A204.1 (cell line): ENCODE measurements around the gene SMARCD2.

Experiments used
- FAIRE-seq: peaks from 2 replicates; lab custom pipeline; 2012; peaks lifted over from hg19 to GRCh38; lab: Jason Lieb, UNC

SMARCD2 gene

DNA sequence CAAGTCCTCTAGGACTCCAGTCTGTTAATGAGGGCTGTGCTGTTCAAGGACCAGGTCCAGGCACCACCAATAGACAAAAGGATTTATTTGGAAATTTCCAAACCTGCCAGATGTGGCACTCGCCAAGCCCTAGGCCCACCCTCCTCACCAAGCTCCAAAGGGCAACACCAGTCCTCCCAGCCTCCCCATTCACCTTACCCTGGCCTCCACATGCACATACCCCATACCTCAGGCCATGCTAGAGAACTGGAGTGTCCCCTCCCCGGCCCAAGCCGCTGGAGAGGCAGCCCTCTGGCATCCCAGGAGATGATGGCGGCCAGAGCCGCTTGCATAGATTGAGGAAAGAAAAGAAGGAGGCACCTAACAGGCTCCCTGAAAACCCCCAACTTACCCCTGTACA, 10.5 kb downstream of the SMARCD2 start:
- no peak for FAIRE-seq

GRCh38 chr17:63831505-63831904, 11.0 kb downstream of the SMARCD2 start:
- no peak for FAIRE-seq

DNA sequence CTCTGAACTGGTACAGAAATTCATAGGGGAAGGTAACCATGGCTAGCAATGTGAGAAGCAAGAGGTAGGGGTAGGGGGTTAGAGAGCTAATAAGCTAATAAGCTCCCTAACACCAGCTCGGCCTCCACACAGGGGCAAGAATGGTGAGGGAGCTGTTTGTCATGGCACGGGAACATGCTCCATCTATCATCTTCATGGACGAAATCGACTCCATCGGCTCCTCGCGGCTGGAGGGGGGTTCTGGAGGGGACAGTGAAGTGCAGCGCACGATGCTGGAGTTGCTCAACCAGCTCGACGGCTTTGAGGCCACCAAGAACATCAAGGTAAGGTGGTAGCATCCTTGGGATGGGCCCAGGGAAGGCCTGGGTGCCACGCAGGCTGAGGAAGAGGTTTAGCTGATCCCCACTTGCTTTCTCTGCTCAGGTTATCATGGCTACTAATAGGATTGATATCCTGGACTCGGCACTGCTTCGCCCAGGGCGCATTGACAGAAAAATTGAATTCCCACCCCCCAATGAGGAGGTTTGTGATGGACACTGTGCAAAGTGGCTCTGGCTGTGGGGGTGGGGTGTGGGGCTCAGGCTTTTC, 11.5 kb downstream of the SMARCD2 start:
- FAIRE-seq, result no peak

- FAIRE-seq, result no peak
These were observed 12.2 kb downstream of the SMARCD2 start for GRCh38 chr17:63830278-63830677.

DNA sequence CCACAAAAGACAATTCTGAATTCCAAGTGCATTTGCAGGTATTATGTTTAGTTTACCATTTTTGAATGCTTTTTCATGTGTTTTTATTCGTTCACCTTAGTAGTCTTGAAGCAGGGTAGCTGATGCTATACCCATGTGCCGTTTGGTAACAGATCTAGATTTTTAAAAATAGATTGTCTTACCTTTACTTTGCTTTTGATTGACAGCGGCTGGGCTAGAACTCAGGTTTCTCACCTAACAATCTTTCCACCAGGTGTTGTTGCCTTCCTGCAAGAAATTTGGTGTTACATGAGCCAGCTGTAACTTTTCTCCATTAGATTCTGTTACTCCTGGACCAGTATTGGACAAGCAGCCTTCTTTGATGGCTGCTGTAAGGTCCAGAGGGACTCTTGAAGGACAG, 13.5 kb downstream of the SMARCD2 start:
- FAIRE-seq, result no peak

DNA sequence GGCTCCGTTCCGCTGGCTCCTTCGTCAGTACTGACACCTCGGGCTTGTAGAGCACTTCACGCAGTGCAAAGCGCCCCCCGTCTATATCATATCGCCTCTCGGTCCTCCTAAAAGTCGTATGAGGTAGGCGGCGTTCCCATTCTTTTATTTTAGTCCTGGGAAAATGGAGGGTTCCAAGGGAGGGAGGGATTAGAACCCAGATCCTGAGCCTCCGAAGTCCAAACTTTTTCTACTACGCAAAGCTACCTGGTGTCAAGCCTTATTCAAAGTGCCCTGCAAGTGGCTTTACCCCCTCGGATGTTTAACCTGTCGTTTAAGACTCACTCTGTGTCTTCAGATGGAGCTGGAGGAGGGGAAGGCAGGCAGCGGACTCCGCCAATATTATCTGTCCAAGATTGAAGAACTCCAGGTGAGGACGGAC, 14.7 kb downstream of the SMARCD2 start:
- no peak for FAIRE-seq

DNA sequence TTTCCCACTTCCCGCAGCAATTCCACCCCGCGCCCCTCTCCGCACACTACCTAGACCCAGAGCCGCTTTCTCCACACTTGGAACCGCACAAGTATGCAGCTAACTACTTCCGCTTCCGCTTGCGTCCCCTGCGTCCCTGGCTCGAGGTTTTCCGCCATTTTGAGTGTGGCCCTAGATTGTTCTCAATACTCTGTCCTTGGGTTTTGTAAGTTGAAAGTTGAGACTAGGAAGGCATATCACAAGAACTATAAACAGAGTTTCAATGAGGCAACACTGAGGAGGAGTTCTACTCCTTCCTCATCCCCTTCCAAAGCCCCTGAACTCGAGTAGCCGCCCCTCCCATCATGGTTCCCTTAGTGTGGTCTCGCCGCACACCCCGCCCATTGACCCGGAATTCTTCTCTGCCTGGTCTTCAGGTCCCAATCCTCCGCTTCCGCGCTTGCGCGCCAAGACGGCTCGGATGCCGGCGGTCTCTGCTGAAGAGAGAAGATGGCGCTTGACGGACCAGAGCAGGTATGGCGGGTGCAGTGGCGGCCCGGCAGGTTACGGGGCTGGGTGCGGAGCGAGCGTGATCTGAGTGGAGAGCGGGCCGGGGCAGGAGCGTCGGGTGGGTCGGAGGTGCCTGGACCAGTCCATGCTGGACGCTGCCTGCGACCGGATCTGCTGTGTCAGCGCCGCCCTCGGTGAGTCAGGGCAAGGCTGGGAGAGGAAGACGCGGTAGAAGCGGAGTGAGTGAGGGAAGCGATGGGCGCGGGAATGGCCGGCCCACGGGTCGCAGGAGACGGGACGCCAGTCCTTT, 15.3 kb downstream of the SMARCD2 start, which contains the start of the genes FTSJ3 and PSMC5:
Gene FTSJ3 (minus strand): TSS at position 662 of the 799 bp plus-strand sequence. CDS start 761 bp downstream, outside the sequence.
Gene PSMC5 (plus strand): TSS at position 430 of the 799 bp plus-strand sequence. CDS start 60 bp downstream, at position 490.
- FAIRE-seq, result peak; percentile 80

GRCh38 chr17:63826468-63827001, 15.9 kb downstream of the SMARCD2 start:
- FAIRE-seq, result no peak

GRCh38 chr17:63824362-63824761, 18.1 kb downstream of the SMARCD2 start:
- no peak for FAIRE-seq

- no peak for FAIRE-seq
These were observed 18.7 kb downstream of the SMARCD2 start for GRCh38 chr17:63823659-63824331.

DNA sequence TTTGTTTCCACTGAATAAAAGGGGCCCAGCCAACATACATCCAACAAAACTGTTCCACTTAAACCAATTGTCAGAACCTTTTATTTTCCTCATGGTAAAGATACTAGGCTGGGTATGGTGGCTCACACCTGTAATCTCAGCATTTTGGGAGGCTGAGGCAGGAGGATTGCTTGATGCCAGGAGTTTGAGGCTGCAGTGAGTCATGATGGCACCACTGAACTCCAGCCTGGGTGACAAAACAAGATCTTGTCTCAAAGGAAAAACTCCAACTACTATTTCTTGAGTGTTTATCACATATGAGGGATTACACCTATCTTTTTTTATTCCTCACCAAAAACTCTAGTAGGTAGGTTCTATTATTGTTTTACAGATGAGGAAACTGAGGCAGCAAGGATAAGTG, 19.9 kb downstream of the SMARCD2 start:
- no peak for FAIRE-seq

GRCh38 chr17:63821804-63822203, 20.7 kb downstream of the SMARCD2 start:
- no peak for FAIRE-seq

DNA sequence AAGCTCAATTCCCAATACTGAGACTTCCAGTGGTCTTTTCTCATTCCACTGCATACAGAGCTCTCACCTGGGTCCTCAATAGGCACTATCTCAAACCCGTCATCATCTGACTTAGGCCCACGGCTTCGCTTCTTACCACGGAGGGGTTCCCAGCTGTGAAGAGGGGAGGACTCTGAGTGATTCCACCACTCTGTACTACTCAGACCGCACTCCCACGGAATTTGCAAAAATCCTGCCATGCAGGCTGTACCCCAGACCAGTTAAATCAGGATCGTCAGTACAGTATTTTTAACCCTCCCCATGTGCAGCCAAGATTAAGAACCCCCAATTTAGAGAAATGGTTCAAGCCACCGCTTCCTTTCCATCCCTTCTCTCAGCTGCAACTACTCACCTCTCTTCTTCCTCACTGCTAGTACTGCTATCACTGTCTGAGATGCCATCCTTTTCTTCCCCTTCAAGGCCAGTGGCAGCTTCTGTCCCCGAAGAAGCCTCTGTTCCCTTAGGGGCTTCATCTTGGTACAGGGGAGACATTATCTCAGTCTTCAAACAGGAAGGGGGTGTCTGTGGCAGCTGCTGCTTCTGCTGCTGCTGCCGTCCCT, 21.4 kb downstream of the SMARCD2 start:
- no peak for FAIRE-seq

DNA sequence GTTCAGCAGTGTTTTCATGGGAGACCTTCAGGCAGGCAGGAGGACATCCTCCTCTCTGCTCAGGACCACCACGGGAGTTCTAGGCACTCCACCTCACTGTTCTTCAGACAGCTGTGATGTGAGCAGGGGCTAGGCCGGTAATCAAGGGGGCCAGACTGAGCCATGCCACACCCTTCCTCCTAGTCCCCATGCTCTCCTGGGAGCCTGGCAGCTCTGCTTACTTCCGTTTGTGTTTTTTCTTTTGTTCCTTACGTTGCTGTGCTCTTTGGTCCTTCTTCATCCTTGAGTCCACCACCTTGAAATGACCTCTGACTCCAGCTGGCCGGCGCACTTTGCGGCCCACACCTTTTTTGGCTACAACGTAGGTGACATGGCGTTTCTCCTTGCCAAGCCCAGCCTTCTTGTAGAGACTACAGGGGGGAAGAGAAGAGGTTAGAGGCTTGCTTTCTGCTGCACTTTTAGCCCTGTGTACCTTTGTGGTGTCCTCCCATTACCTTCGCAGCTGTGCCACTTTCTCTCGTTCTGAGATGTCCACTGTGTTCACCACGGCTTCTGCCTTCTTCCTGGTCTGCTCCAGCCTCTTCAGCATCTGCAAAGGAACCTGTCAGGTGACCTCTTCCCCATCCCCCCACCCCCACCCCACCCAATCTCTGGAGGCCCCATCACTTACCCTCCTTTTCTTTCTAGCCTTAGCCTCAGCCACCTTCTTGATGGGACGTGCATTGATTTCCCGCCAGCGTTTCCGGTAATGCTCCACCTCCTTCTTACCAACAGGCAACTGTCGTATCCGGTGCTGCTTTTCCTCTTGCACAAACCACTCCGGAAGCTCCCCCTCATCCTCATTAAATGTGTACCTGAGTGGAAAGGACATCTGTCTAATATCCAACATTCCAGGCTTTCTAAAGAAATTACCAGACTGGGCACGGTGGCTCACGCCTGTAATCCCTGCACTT, 22.6 kb downstream of the SMARCD2 start:
- FAIRE-seq, result no peak

DNA sequence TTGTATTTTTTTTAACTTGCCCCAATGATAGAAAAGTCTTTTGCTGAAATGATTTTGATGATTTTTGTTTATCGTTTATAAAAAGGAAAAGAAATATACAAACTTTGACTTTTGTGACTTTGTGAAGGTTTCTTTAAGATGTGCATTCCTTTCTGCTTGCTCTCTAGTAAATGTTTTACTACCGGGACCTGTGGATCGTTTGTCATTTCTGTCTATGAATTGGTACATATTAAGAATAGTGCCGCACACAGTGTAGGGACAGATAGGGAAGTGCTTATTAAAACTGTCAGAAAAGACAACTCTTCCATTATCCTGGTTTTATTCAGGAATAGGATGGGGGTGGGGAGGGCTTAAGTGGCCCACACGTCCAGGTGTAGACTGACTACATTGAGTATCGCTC, 23.4 kb downstream of the SMARCD2 start:
- no peak for FAIRE-seq

GRCh38 chr17:63817736-63818385, 24.6 kb downstream of the SMARCD2 start:
- FAIRE-seq, result no peak

DNA sequence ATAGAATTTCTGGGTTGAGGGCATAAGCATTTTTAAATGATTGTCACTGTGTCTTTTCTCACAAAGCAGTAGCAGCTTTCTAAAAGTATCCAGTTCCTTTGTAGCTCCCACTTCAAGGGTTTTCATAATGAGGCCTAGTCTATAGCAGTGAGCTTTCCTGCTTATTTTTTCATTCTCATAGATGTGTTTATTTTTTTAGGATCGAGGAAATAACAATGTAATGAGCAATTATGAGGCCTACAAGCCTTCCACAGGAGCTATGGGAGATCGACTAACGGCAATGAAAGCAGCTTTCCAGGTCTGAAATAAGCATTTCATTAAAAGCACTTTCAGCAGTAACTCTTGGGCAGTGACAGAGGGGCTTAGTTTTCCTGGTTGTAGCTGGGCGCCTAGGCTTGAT, 25.8 kb downstream of the SMARCD2 start:
- no peak for FAIRE-seq

DNA sequence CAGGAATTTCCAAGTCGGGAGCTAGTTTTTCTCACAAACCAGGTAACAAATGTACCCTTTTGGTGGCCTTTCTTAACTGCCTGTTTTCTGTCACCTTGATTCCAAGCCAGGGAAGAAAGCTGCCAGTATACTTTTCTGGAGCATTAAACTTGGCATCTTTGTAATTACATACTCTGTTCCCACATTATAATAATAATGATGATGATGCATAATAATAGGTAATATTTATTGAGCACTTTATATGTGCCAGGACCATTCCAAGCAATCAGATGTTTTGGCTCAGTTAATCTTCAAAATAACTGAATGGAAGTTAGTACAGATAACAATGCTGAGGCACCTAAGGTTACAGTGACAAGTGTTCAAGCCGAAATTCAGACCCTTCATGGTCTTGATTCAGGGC, 26.4 kb downstream of the SMARCD2 start:
- FAIRE-seq, result no peak

DNA sequence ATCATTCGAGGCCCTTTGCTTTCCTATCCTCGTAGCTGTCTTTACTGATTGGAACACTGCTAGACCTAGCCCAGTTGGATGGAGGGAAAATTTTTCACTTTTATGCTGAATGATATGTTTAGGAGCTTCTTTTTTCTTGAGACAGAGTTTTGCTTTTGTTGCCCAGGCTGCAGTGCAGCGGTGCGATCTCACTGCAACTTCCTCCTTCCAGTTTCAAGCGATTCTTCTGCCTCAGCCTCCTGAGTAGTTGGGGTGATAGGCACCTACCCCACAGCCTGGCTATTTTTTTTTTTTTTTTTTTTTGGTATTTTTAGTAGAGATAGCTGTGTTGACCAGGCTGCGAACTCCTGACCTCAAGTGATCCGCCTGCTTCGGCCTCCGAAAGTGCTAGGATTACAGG, 32.5 kb downstream of the SMARCD2 start:
- FAIRE-seq, result no peak

GRCh38 chr17:63805591-63805990, 36.9 kb downstream of the SMARCD2 start:
- no peak for FAIRE-seq

GRCh38 chr17:63804328-63804727, 38.2 kb downstream of the SMARCD2 start:
- FAIRE-seq, result no peak
